ENCODE data around the gene DPM2.

Gene DPM2

DNA sequence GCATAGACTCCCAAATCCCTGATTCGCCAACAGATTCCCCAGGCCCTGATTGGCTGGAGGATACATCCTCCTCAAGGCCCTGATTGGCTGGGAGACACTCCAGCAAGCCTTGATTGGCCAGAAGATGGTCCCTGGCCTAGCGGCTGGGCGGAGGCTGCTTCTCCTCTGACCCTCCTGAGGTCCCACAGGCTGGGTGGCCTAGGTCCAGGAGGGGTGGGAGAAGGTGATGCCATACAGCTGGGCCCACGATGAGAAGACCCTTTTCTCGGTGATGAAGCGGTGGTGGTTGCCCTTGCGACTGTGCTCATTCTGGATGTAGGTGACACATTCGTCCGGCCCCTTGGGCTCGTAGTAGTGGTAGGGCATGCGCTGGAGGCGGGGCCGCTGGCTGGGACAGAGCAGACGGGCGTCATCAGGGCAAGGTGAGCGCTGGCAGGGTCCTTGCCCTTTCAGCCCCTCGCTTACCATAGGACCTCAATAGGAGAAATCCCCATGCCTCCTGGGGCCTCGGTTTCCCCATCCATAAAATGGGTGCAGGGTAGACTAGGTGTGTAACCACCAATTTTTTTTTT is 51.2 kb downstream of the DPM2 start:
- TF ChIP-seq, protein P1, sequence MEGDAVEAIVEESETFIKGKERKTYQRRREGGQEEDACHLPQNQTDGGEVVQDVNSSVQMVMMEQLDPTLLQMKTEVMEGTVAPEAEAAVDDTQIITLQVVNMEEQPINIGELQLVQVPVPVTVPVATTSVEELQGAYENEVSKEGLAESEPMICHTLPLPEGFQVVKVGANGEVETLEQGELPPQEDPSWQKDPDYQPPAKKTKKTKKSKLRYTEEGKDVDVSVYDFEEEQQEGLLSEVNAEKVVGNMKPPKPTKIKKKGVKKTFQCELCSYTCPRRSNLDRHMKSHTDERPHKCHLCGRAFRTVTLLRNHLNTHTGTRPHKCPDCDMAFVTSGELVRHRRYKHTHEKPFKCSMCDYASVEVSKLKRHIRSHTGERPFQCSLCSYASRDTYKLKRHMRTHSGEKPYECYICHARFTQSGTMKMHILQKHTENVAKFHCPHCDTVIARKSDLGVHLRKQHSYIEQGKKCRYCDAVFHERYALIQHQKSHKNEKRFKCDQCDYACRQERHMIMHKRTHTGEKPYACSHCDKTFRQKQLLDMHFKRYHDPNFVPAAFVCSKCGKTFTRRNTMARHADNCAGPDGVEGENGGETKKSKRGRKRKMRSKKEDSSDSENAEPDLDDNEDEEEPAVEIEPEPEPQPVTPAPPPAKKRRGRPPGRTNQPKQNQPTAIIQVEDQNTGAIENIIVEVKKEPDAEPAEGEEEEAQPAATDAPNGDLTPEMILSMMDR (IDR thresholded peaks at IDR 0.05; ENCODE audit: insufficient read depth, low read depth, low read length, missing control alignments) = no peak
- no peak for DNase-seq (ENCODE audit: low read depth)
- H3K4me3 ChIP-seq (ENCODE audit: low read length) = no peak overlapping the region

DNA sequence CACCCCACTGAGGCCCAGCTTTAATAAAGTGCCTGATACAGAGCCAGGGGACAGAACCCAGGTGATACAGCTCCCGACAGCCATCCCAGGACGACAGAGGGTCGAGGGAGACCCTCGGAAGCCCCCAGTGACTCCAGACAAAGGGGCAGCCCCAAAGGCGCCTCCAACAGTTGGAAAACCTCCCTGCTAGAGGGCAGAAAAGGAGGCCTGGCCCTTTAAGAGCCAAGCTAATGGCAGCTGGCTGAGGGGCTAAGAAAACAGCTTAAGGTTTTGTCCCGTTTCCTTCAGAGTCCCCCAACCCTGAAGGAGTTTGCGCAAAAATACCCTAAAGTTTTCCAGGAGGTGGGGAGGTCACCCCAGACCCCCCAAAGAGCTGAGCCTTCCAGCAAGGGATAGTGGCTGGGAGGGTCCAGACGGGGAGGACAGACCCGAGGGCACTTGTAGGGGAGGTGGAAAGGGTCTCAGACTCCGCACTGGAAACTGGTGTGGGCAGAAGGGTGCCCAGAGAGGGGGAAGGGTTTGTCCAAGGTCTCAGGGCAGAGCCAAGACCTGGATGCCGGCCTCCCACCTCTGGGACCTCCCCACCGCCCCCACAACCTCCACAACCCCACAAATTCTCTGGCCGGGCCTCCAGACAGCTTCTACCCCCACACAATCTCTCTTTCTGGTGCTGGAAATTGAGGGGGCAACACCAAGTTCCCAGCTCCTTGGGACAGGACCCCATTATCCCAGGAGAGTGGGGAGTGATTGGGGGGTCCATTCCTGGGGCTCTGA is 52.0 kb downstream of the DPM2 start:
- H3K4me3 ChIP-seq (ENCODE audit: low read length) = no peak overlapping the region
- TF ChIP-seq, protein P1 (IDR thresholded peaks at IDR 0.05; ENCODE audit: insufficient read depth, low read depth, low read length, missing control alignments) = no peak
- no peak for DNase-seq (ENCODE audit: low read depth)
